ENCODE data around the gene PROB1. TPM values are rescaled to one million over a fixed set of nuclear protein-coding genes. Genes with fewer than 3 reads are reported as not detected.

PROB1 gene
- total RNA-seq, 1 donor from 2014 or later: 1.3 TPM

- peaks cover 34% of the 10 kb centered on the region for H3K4me1 Mint-ChIP-seq (ENCODE audit: unreplicated experiment)
- peak; percentile 97 for DNase-seq (ENCODE audit: extremely low spot score, unreplicated experiment)
- H3K27me3 Mint-ChIP-seq: peaks cover 6% of the 10 kb centered on the region
- peaks cover 21% of the 10 kb centered on the region for H3K36me3 Mint-ChIP-seq
- no peaks in the 10 kb centered on the region for H3K9me3 Mint-ChIP-seq
- H3K27ac Mint-ChIP-seq: peak within 1 kb of the TSS; percentile 99
- peak within 1 kb of the TSS; percentile 100 for H3K4me3 Mint-ChIP-seq
- peak; percentile 64 for TF ChIP-seq CTCF (conservative IDR thresholded peaks at IDR 0.05)
Observed at GRCh38 chr5:139341689-139342422, 53.0 kb downstream of the PROB1 start, which contains the start of gene PAIP2. TSS of gene PAIP2 (plus strand) at chr5:139341854. CDS start at chr5:139363785, 21,931 bp downstream.

GRCh38 chr5:139341187-139341688 is 53.7 kb downstream of the PROB1 start:
- Mint-ChIP-seq H3K36me3 (peaks cover 21% of the 10 kb centered on the region), H3K4me1 (ENCODE audit: unreplicated experiment) (peaks cover 34% of the 10 kb centered on the region), H3K27me3 (peaks cover 6% of the 10 kb centered on the region), H3K4me3 (peak overlapping the region; percentile 100), H3K27ac (peak overlapping the region; percentile 99), H3K9me3 (no peaks in the 10 kb centered on the region)
- no peak for TF ChIP-seq CTCF (conservative IDR thresholded peaks at IDR 0.05)
- no peak for DNase-seq (ENCODE audit: extremely low spot score, unreplicated experiment)

Other genes starting within 250 kb of the PROB1 start
- 40.9 and 63.0 TPM in 2 replicates for gene SIL1, start 196.7 kb downstream of the PROB1 start, total RNA-seq (ENCODE audit: low replicate concordance)
- gene MATR3, start 101.4 kb downstream of the PROB1 start, total RNA-seq (ENCODE audit: low replicate concordance): 185 and 276 TPM in 2 replicates
- 51.7 and 87.7 TPM in 2 replicates for gene PAIP2, start 53.2 kb downstream of the PROB1 start, total RNA-seq (ENCODE audit: low replicate concordance)
- gene SLC23A1, start 11.8 kb downstream of the PROB1 start, total RNA-seq (ENCODE audit: low replicate concordance): 1.6 and 2.1 TPM in 2 replicates
- 0.22 TPM in 1 of 2 replicates, not detected in the other for gene MZB1, start 5.2 kb downstream of the PROB1 start, total RNA-seq (ENCODE audit: low replicate concordance)
- gene SPATA24, start 9.0 kb upstream of the PROB1 start, total RNA-seq (ENCODE audit: low replicate concordance): 4.9 and 7.1 TPM in 2 replicates
- 9.4 and 25.8 TPM in 2 replicates for gene DNAJC18, start 44.4 kb upstream of the PROB1 start, total RNA-seq (ENCODE audit: low replicate concordance)
- gene ECSCR, start 67.6 kb upstream of the PROB1 start, total RNA-seq (ENCODE audit: low replicate concordance): not detected in 2 replicates
- gene SMIM33, start 75.9 kb upstream of the PROB1 start, total RNA-seq (ENCODE audit: low replicate concordance): not detected in 2 replicates
- gene STING1, start 87.7 kb upstream of the PROB1 start, total RNA-seq (ENCODE audit: low replicate concordance): 4.1 and 7.7 TPM in 2 replicates
- gene UBE2D2, start 166.2 kb upstream of the PROB1 start, total RNA-seq (ENCODE audit: low replicate concordance): 140 and 153 TPM in 2 replicates

Measured in type B pancreatic cell (in vitro differentiated cells).